ENCODE results near the gene GNAQ.

GNAQ gene

DNA sequence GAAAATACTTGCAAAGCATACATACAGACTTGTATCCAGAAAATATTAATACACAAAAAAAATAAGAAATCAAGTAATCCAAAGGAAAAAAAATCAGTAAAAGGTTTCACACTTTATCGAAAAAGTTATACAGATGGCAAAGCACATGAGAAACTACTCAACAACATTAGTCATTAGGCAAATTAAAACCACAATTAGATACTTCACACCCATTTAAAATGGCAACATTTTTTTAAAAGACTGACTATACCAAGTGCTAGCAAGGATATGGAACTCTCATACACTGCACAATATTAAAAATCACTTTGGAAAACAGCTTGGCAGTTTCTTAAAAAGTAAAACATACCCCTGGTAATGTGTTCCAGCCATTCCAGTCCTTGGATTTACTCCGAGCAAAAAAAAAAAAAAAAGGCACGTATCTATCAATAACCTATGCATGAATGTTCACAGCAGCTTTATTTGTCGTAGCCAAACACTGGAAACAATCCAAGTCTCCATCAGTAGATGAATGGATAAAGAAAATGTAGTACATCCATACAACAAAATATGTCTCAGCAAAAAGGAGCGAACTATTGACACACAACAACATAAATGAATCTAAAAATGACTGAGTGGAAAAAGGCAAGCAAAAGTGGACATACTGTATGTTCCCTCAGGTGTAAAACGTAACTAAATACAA, 66.0 kb downstream of the GNAQ start:
- Mint-ChIP-seq H3K27me3 (no peaks in the 10 kb centered on the region), H3K27ac (no peak overlapping the region), H3K4me3 (no peak overlapping the region), H3K4me1 (peaks cover 11% of the 10 kb centered on the region), H3K9me3 (no peaks in the 10 kb centered on the region), H3K36me3 (peaks cover 15% of the 10 kb centered on the region)
- CTCF ChIA-PET: no interaction called here
- no peak for DNase-seq

DNA sequence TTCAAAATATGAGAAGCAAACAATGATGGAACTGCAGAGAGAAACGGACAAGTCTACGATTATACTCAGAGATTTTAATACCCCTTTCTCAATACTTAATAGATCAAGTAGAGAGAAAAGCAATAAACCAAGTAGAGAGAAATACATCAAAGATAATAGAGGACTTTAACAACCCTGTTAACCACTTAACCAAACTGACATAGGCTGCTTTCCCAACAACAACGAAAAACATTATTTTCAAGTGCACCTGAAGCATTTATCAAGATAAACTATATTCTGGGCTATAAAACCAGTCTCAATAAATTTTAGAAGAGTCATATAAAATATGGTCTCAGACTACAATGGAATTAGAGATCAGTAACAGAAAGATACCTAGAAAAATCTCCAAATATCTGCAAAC, 67.4 kb downstream of the GNAQ start:
- Mint-ChIP-seq H3K27me3 (no peaks in the 10 kb centered on the region), H3K9me3 (no peaks in the 10 kb centered on the region), H3K4me3 (no peak overlapping the region), H3K36me3 (peaks cover 9% of the 10 kb centered on the region), H3K27ac (no peak overlapping the region), H3K4me1 (peaks cover 6% of the 10 kb centered on the region)
- CTCF ChIA-PET: no interaction called here
- DNase-seq: no peak

DNA sequence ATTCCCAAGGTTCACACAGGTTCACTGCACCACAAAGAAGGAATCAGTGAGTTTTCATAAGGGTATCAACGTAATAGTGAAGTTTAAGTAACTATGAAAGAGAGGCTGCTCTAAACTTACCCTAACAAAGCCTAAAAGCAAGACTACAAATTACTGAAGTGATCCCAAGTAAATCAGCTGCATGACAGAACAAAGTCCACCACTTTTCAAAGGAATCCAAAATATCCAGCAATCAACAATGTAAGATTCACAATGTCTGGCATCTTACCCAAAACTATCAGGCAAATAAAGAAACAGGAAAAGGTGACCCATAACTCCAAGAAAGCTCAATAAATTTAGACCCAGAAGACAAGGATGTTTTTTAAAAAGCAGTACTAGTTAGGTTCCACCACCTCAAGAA, 70.1 kb downstream of the GNAQ start:
- DNase-seq: no peak
- CTCF ChIA-PET: no interaction called here
- Mint-ChIP-seq H3K27ac (no peak overlapping the region), H3K4me3 (no peak overlapping the region), H3K9me3 (no peaks in the 10 kb centered on the region), H3K4me1 (peaks cover 16% of the 10 kb centered on the region), H3K27me3 (no peaks in the 10 kb centered on the region), H3K36me3 (peaks cover 5% of the 10 kb centered on the region)

DNA sequence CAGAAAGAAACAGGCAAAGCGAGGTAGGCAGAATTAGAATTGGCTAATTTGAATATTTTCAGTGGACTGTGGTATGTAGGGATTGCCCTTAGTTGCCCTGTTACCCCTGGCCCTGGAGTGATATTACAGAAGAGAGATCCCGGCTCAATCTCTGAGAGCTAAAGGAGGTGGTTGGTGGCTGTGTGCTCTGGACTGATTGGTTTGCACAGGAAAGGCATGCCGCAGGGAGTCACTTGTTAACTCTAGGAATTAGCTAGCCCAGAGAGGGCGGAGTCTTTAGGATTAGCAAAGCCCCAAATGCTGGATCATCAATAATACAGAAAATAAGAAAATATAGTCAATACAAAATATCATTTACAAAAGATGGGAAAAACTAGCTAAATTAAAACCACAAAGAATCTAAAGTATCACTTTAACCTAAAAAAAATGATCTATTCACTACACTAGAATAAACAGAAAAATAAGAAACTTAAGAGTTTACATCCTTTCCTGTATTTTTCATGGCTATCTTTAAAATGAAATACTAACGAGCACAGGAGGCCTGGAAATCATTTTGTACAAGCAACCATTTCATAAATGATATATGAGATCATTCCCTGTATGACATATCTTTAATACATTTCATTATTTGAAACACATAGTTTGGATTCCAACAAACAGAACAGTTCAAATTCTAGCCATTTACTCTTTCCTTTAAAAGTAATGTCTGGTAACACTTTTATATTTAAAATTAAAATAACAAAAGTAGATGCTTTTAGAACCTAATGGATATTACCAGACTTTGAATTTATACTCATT, 71.1 kb downstream of the GNAQ start:
- no peak for DNase-seq
- H3K27me3 Mint-ChIP-seq: no peaks in the 10 kb centered on the region
- H3K27ac Mint-ChIP-seq: no peak overlapping the region
- H3K36me3 Mint-ChIP-seq: peaks cover 5% of the 10 kb centered on the region
- H3K4me1 Mint-ChIP-seq: peaks cover 17% of the 10 kb centered on the region
- CTCF ChIA-PET: no interaction called here
- no peak overlapping the region for H3K4me3 Mint-ChIP-seq
- H3K9me3 Mint-ChIP-seq: no peaks in the 10 kb centered on the region

DNA sequence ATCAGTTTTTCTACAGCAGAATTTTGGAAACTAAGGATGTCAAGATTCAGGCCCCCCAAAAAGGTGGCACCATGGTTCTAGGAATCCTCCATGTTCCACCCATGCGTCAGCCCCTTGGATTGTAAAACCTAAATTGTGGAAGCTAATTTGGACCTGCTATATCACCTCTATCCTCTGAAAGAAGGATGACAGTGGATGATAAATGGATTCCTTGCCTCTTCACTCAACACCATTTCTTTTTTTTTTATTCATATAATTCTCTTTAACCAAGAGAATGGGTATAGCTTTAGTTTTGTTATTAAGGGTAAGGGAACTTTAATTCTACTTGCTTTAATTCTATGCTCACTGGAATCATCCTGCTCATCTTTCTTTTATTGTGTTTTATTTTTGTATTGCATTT, 71.8 kb downstream of the GNAQ start:
- Mint-ChIP-seq H3K36me3 (peaks cover 5% of the 10 kb centered on the region), H3K4me3 (no peak overlapping the region), H3K4me1 (peaks cover 15% of the 10 kb centered on the region), H3K9me3 (no peaks in the 10 kb centered on the region), H3K27me3 (no peaks in the 10 kb centered on the region), H3K27ac (no peak overlapping the region)
- CTCF ChIA-PET: no interaction called here
- no peak for DNase-seq

DNA sequence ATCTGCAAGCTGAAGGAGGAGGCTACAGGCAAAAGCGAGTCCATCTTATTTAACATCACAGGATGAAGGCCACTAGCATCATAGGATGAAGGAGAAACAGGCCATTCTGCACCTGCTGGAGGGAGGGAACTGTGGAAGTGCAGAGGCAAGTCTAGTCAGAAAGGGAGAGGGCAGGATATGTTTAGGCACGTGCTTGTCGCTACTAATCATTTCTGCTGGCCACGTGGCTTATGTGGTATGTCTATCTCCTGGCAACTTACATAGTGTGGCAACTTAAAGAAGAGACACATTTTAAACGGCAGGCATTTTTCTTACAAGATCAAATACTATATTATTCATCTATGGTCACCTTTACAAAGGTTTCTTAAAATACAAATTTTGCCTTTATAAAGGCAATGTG, 74.0 kb downstream of the GNAQ start:
- DNase-seq: no peak
- peaks cover 29% of the 10 kb centered on the region for H3K4me1 Mint-ChIP-seq
- H3K27ac Mint-ChIP-seq: no peak overlapping the region
- H3K4me3 Mint-ChIP-seq: no peak overlapping the region
- H3K36me3 Mint-ChIP-seq: peaks cover 5% of the 10 kb centered on the region
- CTCF ChIA-PET: no interaction called here
- no peaks in the 10 kb centered on the region for H3K27me3 Mint-ChIP-seq
- no peaks in the 10 kb centered on the region for H3K9me3 Mint-ChIP-seq

DNA sequence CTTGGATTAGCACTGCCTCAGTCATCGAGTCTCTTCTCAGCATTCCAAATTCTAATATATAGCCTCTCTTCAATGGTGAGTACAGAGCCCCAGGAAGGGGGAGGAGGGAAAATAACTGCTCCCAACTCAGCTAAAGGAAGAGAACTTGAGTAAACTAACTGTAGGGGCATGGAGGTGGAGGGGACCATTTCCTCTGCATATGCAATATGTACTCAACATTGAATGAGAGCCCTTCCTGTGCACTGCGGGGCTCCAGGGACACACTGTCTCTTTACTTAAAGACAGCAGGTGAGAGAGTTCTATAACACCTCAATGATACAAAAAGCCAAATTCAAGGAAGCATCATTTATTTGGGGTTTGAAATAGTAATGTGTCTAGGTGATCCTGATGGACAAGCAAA, 75.1 kb downstream of the GNAQ start:
- Mint-ChIP-seq H3K27me3 (no peaks in the 10 kb centered on the region), H3K4me3 (no peak overlapping the region), H3K9me3 (no peaks in the 10 kb centered on the region), H3K27ac (no peak overlapping the region), H3K4me1 (peaks cover 27% of the 10 kb centered on the region), H3K36me3 (no peaks in the 10 kb centered on the region)
- DNase-seq: no peak
- CTCF ChIA-PET: no interaction called here

DNA sequence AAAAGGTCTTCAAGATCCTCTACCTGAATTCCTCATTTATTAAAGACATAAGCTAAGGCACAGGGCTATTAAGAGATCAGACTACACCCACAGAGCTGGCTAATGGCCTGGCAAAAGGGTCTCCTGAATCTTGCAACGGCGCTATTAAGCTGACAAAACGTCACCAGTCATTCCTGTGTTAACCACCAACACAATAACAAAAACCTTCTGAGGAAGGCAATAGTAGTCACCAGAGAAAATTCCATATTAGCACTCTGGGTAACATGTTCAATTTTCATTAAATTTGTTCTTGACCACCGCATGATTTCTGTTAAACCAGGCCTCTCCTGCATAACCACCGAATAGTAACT, 77.0 kb downstream of the GNAQ start:
- DNase-seq: no peak
- Mint-ChIP-seq H3K4me1 (peaks cover 34% of the 10 kb centered on the region), H3K27ac (no peak overlapping the region), H3K4me3 (no peak overlapping the region), H3K27me3 (no peaks in the 10 kb centered on the region), H3K36me3 (peaks cover 2% of the 10 kb centered on the region), H3K9me3 (no peaks in the 10 kb centered on the region)
- CTCF ChIA-PET: no interaction called here

DNA sequence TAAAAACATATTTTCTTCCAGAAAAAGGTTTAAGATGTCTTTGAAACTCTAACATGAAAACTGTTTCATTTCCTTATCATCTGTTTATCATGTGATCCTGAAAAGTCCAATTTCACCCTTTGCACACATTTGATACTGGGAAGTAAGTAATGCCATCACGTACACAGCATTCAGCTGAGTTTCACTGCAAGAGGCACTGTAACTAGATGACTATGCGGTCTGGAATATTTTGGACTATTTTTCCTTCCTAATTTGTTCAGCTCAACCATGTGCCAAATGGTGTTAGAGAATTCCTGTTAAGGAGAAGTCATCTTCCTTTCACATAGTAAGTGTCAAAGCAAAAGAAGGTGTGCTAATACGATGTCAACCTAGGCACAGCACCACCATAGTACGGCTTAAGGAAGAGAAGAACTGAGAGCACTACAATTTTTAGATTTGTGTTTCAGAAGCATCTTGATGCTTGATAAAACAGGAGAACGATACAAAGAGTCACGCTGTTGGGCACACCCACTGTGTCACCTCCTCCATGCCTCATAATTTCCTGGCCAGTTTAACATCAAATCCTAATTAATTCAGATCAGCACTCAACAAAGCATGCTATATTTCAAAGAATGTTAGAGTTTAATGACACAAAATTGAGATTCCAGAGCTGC, 77.5 kb downstream of the GNAQ start:
- no peak overlapping the region for H3K27ac Mint-ChIP-seq
- H3K27me3 Mint-ChIP-seq: no peaks in the 10 kb centered on the region
- no peak overlapping the region for H3K4me3 Mint-ChIP-seq
- CTCF ChIA-PET: no interaction called here
- no peak for DNase-seq
- no peaks in the 10 kb centered on the region for H3K9me3 Mint-ChIP-seq
- peaks cover 34% of the 10 kb centered on the region for H3K4me1 Mint-ChIP-seq
- H3K36me3 Mint-ChIP-seq: peaks cover 2% of the 10 kb centered on the region

DNA sequence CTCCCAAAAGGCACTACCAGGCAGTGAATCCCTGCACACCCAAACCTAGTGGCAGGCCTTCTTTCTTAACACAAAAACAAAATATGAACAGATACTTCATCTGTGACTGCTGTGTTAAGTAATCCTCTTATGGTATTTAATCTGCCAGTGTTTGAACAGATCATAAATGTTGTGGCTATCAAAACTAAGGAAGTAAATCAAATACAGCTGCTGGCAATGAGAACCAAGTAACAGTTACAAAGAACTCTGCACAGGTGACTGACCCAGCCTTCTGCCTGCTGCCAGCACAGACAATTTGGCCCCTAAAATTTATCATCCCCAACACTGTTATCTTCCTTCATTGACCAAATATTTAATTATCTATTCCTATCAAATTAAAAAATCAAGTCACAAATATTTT, 78.0 kb downstream of the GNAQ start:
- CTCF ChIA-PET: no interaction called here
- Mint-ChIP-seq H3K27me3 (no peaks in the 10 kb centered on the region), H3K36me3 (peaks cover 2% of the 10 kb centered on the region), H3K4me3 (no peak overlapping the region), H3K4me1 (peaks cover 34% of the 10 kb centered on the region), H3K27ac (no peak overlapping the region), H3K9me3 (no peaks in the 10 kb centered on the region)
- no peak for DNase-seq

DNA sequence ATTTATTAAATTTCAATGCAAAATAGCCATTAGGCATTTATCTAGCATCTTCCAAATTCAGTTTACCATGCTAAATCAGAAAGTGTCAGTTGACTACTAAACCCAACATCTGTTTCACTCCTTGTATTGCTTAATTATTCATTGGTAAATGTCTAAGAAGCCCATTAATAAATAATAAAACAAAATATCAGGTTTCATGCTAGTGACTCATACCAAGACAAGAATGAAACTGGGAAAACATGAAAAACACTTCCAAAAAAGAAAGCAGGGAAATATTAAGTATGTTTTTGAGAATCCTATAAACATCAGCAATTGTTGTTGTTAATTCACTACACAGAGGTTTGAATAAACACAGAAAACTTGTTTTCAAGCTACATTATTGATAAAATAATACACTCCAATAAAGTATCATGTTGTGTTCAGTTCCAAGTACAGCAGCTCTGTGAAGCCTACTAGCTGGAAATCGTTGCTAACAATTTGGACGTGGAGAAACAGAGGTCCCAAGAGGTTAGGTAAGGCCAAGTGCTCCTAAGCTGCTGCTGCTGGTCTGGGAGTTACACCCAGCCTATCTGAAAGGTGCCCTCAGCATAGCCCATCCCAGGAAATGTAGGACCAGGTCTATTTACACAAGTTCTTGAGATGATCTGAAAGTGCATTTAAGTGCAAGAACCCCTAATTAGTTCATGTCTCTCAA, 78.8 kb downstream of the GNAQ start:
- H3K9me3 Mint-ChIP-seq: no peaks in the 10 kb centered on the region
- no peak for DNase-seq
- CTCF ChIA-PET: no interaction called here
- H3K36me3 Mint-ChIP-seq: peaks cover 2% of the 10 kb centered on the region
- H3K27me3 Mint-ChIP-seq: no peaks in the 10 kb centered on the region
- H3K27ac Mint-ChIP-seq: no peak overlapping the region
- H3K4me1 Mint-ChIP-seq: peaks cover 30% of the 10 kb centered on the region
- H3K4me3 Mint-ChIP-seq: no peak overlapping the region

DNA sequence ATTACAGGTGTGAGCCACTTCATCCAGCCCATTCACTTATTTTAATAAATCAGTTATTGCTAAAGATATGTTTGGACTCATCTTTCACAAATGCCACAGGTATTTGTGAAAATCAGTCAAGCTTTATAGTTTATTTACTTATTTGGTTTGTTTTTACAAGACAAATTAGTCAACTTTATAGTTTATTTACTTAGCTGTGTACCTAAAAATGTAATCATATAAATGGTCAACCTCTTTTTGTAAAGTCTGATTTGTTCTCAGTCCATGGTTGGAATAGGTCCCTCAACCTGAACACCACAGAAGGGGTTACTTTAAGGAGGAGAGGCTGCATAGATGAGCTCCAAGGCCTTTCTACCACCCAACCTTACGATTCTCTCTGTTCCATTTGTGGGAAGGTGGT, 80.2 kb downstream of the GNAQ start:
- peaks cover 28% of the 10 kb centered on the region for H3K4me1 Mint-ChIP-seq
- H3K27ac Mint-ChIP-seq: no peak overlapping the region
- DNase-seq: no peak
- no peak overlapping the region for H3K4me3 Mint-ChIP-seq
- peaks cover 2% of the 10 kb centered on the region for H3K36me3 Mint-ChIP-seq
- H3K9me3 Mint-ChIP-seq: no peaks in the 10 kb centered on the region
- CTCF ChIA-PET: interaction anchor here (0.8 kb wide), 1 partner anchor 11 kb away, joined by 3 read pairs; no protein-coding TSS in a partner anchor
- no peaks in the 10 kb centered on the region for H3K27me3 Mint-ChIP-seq

DNA sequence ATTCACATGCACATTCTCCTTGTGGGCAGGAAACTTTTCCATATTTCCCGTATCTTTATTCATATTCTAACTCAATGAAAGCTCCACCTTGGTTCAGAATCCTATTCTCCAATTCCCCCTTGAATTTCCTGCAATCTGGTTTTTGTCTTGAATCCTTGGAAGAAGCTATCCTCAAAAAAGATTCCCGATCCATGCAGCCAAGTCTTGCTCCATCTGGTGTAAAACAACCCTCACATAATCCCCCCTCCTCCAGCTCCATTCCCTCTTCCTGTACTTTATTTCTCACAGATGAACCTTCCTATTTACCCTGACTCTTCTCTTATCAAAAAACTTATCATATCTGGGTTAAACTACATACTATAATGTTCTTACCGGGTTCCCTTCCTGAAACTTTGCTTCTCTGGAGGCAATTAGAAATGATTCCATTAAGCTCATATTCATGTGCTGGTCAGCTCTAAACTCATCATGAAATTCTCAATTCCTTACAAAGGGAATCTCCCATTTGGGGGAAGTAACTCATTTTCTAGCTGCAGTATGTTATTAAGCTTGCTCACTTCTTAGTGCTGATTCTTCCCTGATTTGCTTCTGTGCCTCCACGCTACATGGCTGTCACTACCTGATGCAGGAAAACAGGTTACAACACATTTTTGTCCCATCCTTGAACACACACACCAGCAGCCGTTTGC, 81.7 kb downstream of the GNAQ start:
- Mint-ChIP-seq H3K27me3 (no peaks in the 10 kb centered on the region), H3K27ac (no peak overlapping the region), H3K4me1 (peaks cover 43% of the 10 kb centered on the region), H3K36me3 (peaks cover 2% of the 10 kb centered on the region), H3K4me3 (no peak overlapping the region), H3K9me3 (no peaks in the 10 kb centered on the region)
- CTCF ChIA-PET: interaction anchor here (1.0 kb wide), 1 partner anchor 67 kb away, joined by 3 read pairs; no protein-coding TSS in a partner anchor
- no peak for DNase-seq

DNA sequence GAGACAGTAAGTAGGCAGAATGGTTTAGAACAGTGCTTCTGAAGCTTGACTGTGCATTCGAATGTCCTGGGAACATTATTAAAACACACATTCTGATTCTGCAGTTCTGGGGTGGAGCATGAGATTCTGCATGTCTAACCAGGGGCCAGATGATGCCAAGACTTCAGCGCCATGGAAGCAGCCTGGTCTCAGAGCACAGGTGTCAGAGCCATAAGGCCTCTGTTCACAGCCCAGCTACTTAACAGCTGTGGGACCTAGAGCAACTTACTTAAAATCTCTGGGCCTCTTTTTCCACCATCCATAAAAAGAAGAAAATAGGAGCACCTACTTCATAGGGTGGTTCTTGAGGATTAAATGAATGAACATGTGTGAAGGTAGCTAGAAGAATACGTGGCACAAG, 84.0 kb downstream of the GNAQ start:
- Mint-ChIP-seq H3K27ac (no peak overlapping the region), H3K4me3 (no peak overlapping the region), H3K4me1 (peaks cover 49% of the 10 kb centered on the region), H3K36me3 (peaks cover 5% of the 10 kb centered on the region), H3K9me3 (no peaks in the 10 kb centered on the region), H3K27me3 (no peaks in the 10 kb centered on the region)
- DNase-seq: no peak
- CTCF ChIA-PET: interaction anchor here (0.6 to 1.2 kb wide), 2 partner anchors 88 to 1864 kb away, joined by 3 to 4 read pairs; no protein-coding TSS in a partner anchor

All from activated naive CD4-positive, alpha-beta T cell treated with anti-CD3 and anti-CD28 coated beads, Interleukin-2, amount 10 ng/mL, durations not matched to agents 7 days and 5 days (primary cell).